T-cell (primary cell): ENCODE data around the gene ACCSL. TPM values are rescaled to one million over a fixed set of nuclear protein-coding genes. Genes with fewer than 3 reads are reported as not detected.

Source experiments
- ATAC-seq, 4 experiments: fragments of 200-7000 bp in 3 of 4; fragments of 150-1000 bp in 1 of 4; cut with Tn5 transposase; replicated peaks in 1 of 4; 1 replicate in 3 of 4; 2 replicates in 1 of 4; pipeline ENCODE4 v1.10.0; 2021; ENCODE audit warnings: moderate library complexity in 3 of 4, mild to moderate bottlenecking in 2 of 4, moderate number of reproducible peaks in 1 of 4
- CTCF ChIA-PET, 2 donors: fragments of 300-600 bp; sonication (Branson Sonifier 250); formaldehyde crosslinking; loops; one replicate each; lab custom pipeline; 2022; ENCODE audit warnings: antibody characterized with exemption in 2 of 2; lab: Charles Lee
- POLR2A ChIA-PET, 2 donors: fragments of 300-600 bp; sonication (Branson Sonifier 250); formaldehyde crosslinking; loops; one replicate each; lab custom pipeline; 2022; ENCODE audit warnings: antibody characterized with exemption in 2 of 2; lab: Charles Lee
- DNase-seq, 35 experiments: peaks; one replicate each; pipeline versions ENCODE4 v3.0.0 to v3.0.0-alpha.2; 2013 to 2023
- H3K27ac ChIP-seq: one replicate; pipeline ENCODE4 v1.5.1; 2013; ENCODE audit warnings: low read length
- H3K27me3 ChIP-seq, 2 experiments: replicated peaks in 1 of 2; 1 replicate in 1 of 2; 2 replicates in 1 of 2; pipeline versions ENCODE4 v1.6.1 to v1.7.0; 2013; ENCODE audit warnings: low read length in 1 of 2, mixed read lengths in 1 of 2; ENCODE audit not compliant: control insufficient read depth in 2 of 2, insufficient read depth in 2 of 2; ENCODE audit errors: extremely low read depth in 1 of 2
- H3K36me3 ChIP-seq, 2 donors: 1 replicate in 1 of 2; 2 replicates in 1 of 2; pipeline versions ENCODE4 v1.6.1 to v1.7.0; 2013; ENCODE audit warnings: low read length in 1 of 2; ENCODE audit not compliant: control insufficient read depth in 2 of 2, insufficient read depth in 1 of 2; ENCODE audit errors: extremely low read depth in 1 of 2
- H3K4me1 ChIP-seq, 2 experiments: 1 replicate in 1 of 2; 2 replicates in 1 of 2; pipeline versions ENCODE4 v1.6.1 to v1.7.0; 2013; ENCODE audit warnings: low read length in 2 of 2, mixed read lengths in 1 of 2; ENCODE audit not compliant: insufficient read depth in 2 of 2, control insufficient read depth in 1 of 2; ENCODE audit errors: extremely low read depth in 1 of 2
- H3K4me3 ChIP-seq, 2 donors: 1 replicate in 1 of 2; 2 replicates in 1 of 2; pipeline versions ENCODE4 v1.5.1 to v1.7.0; 2013; ENCODE audit warnings: mild to moderate bottlenecking in 2 of 2, low read length in 1 of 2, moderate library complexity in 1 of 2; ENCODE audit not compliant: control insufficient read depth in 1 of 2; ENCODE audit errors: extremely low read depth in 1 of 2
- H3K9me3 ChIP-seq: 2 replicates; pipeline ENCODE4 v1.7.0; 2013
- H3K27ac Mint-ChIP-seq, 2 donors: one replicate each; pipeline ENCODE4 v1.8.0; 2020 to 2021; ENCODE audit warnings: mild to moderate bottlenecking in 2 of 2, mixed read lengths in 2 of 2
- H3K27me3 Mint-ChIP-seq, 2 donors: one replicate each; pipeline ENCODE4 v1.8.0; 2021 to 2022; ENCODE audit warnings: mixed read lengths in 2 of 2
- H3K36me3 Mint-ChIP-seq: one replicate; pipeline ENCODE4 v1.8.0; 2021; ENCODE audit warnings: mixed read lengths
- H3K4me1 Mint-ChIP-seq, 3 donors: one replicate each; pipeline ENCODE4 v1.8.0; 2020 to 2022; ENCODE audit warnings: mixed read lengths in 3 of 3, mild to moderate bottlenecking in 1 of 3
- H3K4me3 Mint-ChIP-seq, 3 donors: one replicate each; pipeline ENCODE4 v1.8.0; 2020 to 2022; ENCODE audit warnings: mild to moderate bottlenecking in 3 of 3, mixed read lengths in 3 of 3, moderate library complexity in 3 of 3
- H3K9me3 Mint-ChIP-seq, 3 donors: one replicate each; pipeline ENCODE4 v1.8.0; 2020 to 2022; ENCODE audit warnings: mixed read lengths in 3 of 3
- WGBS: methylation state at CpG from one replicate; pipeline ENCODE4 v1.1.5; 2013; ENCODE audit warnings: missing lambda C conversion rate; ENCODE audit not compliant: insufficient coverage; 5-methylcytosine and 5-hydroxymethylcytosine counted together
- total RNA-seq, 35 experiments: library from RNA in 6 of 35; stranded (reverse) in 6 of 35; fragments of 120-200 nt in 1 of 35; gene quantifications; one replicate each; pipeline versions ENCODE4 v1.2.1 to v1.2.4 and lab custom pipeline; 2013 to 2026

The ACCSL gene
- total RNA-seq, 5 donors from 2014 or later (not counting 1 experiment from before 2014, with no cell fraction given), result not detected

DNA sequence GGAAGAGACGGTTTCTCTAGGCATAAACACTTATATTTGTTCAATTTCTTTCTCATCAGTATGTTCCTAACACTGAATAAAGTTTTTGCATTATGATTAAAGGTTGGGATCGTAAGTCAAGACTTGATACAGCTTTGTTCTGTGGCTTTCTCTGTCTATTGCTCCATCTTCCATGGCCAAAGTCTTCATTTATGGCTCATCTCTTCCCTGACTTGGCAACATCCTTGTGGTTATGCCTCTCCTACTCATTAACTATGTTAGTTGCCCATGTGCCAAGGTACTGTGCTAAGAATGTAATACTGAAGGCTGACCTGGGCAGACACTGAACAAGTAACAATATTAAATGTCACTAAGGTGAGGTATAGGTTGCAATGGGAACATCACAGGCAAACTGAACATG, 1.6 kb upstream of the ACCSL start:
- Histone ChIP-seq H3K9me3 (no peaks in the 10 kb centered on the region), H3K27me3 (peaks cover 0 to 4% of the 10 kb centered on the region in 2 experiments), H3K27ac (no peak overlapping the region), H3K36me3 (no peaks in the 10 kb centered on the region), H3K4me1 (no peaks in the 10 kb centered on the region), H3K4me3 (no peak overlapping the region)
- H3K27me3 Mint-ChIP-seq, result peaks cover 4 to 11% of the 10 kb centered on the region in 2 donors
- ChIA-PET CTCF (no interaction called here), POLR2A (no interaction called here)
- H3K27ac Mint-ChIP-seq, result no peak overlapping the region
- no peak for ATAC-seq
- no CpG with 5 or more reads among the region's 2 CpGs for WGBS
- H3K36me3 Mint-ChIP-seq, result no peaks in the 10 kb centered on the region
- peaks cover 0 to 5% (median 4%) of the 10 kb centered on the region in 3 donors for H3K9me3 Mint-ChIP-seq
- no peak for DNase-seq
- no peak overlapping the region for H3K4me3 Mint-ChIP-seq
- no peaks in the 10 kb centered on the region for H3K4me1 Mint-ChIP-seq

DNA sequence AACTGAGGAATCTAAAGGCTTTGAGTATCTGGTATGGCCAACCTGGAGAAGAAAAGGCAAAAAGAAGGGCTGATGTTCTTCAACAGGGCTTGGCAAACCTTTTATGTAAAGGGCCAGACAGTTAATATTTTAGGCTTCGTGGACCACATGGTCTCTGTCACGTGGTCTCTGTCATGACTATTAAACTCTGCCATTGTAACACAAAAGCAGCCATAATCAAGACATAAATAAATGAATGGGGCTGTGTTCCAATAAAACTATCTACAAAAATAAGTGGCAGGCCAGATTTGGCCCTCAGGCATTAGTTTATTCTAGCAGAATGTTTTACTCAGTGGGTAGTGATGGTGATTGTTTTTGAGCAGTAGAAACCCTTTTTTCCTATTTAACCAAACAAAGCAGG, 483 bp upstream of the ACCSL start:
- no peak overlapping the region for H3K4me3 ChIP-seq
- H3K4me1 ChIP-seq, result no peaks in the 10 kb centered on the region
- H3K36me3 ChIP-seq, result no peaks in the 10 kb centered on the region
- ChIA-PET CTCF (no interaction called here), POLR2A (no interaction called here)
- no peak overlapping the region for H3K27ac ChIP-seq
- H3K27me3 ChIP-seq, result peaks cover 0 to 4% of the 10 kb centered on the region in 2 experiments
- no peak for ATAC-seq
- H3K9me3 ChIP-seq, result no peaks in the 10 kb centered on the region
- no peaks in the 10 kb centered on the region for H3K36me3 Mint-ChIP-seq
- no peak overlapping the region for H3K27ac Mint-ChIP-seq
- no peak overlapping the region for H3K4me3 Mint-ChIP-seq
- WGBS, result no CpG with 5 or more reads among the region's 2 CpGs
- H3K27me3 Mint-ChIP-seq, result peaks cover 4 to 11% of the 10 kb centered on the region in 2 donors
- DNase-seq, result no peak
- H3K9me3 Mint-ChIP-seq, result no peaks in the 10 kb centered on the region
- no peaks in the 10 kb centered on the region for H3K4me1 Mint-ChIP-seq

DNA sequence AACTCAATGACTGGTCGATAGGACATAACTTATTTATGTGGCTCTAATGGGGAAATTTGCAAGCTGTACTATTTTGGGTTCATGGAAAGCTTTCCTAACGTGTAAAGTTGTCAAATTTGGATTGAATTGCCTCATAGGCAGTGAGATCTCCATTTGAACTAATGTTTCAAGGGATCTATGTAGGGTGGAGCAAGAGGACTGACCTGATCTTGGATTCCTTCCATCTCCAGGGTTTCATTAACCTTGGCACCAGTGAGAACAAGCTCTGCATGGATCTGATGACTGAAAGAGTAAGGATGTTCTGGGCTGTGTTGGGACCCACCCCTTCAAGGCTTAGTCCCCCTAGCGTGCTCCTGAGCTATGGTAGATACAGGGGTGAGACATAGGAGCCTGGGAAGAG, 2.1 kb downstream of the ACCSL start:
- Mint-ChIP-seq H3K4me1 (no peaks in the 10 kb centered on the region), H3K36me3 (no peaks in the 10 kb centered on the region), H3K27ac (no peak overlapping the region), H3K27me3 (peaks cover 7 to 11% of the 10 kb centered on the region in 2 donors), H3K9me3 (no peaks in the 10 kb centered on the region), H3K4me3 (no peak overlapping the region)
- Histone ChIP-seq H3K27ac (no peak overlapping the region), H3K9me3 (no peaks in the 10 kb centered on the region), H3K4me1 (no peaks in the 10 kb centered on the region), H3K36me3 (no peaks in the 10 kb centered on the region), H3K27me3 (peaks cover 0 to 4% of the 10 kb centered on the region in 2 experiments), H3K4me3 (no peak overlapping the region)
- POLR2A ChIA-PET, result no interaction called here
- ATAC-seq (no peak), DNase-seq (no peak)
- WGBS, result no CpG with 5 or more reads among the region's 3 CpGs
- CTCF ChIA-PET, result interaction anchor here in 1 of 2 donors (0.7 kb wide), 1 partner anchor 183 kb away, joined by 8 read pairs; no protein-coding TSS in a partner anchor

DNA sequence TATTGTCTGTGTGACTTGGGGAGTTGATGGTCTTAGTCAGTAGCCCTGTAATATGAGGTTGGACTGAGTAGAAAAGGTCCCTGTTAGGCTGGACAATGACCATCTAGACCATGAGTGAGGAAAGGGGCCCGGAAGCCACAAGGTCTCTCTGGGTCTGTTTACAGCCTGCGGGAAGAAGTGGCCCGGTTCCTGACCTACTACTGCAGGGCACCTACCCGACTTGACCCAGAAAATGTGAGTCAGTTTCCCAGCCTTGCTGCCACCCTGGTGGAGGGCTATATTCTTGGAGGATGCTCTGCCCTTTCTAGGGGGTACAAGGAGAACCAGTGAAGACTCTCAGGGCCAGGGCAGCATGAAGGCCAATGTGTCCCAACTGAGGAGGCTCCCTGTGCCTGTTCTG, 3.4 kb downstream of the ACCSL start:
- Histone ChIP-seq H3K36me3 (no peaks in the 10 kb centered on the region), H3K27me3 (peaks cover 0 to 4% of the 10 kb centered on the region in 2 experiments), H3K27ac (no peak overlapping the region), H3K9me3 (no peaks in the 10 kb centered on the region), H3K4me1 (no peaks in the 10 kb centered on the region), H3K4me3 (no peak overlapping the region)
- H3K27me3 Mint-ChIP-seq, result peaks cover 7 to 11% of the 10 kb centered on the region in 2 donors
- ATAC-seq, result no peak
- ChIA-PET CTCF (no interaction called here), POLR2A (no interaction called here)
- H3K9me3 Mint-ChIP-seq, result no peaks in the 10 kb centered on the region
- no peaks in the 10 kb centered on the region for H3K36me3 Mint-ChIP-seq
- no peak for DNase-seq
- no peaks in the 10 kb centered on the region for H3K4me1 Mint-ChIP-seq
- H3K27ac Mint-ChIP-seq, result no peak overlapping the region
- H3K4me3 Mint-ChIP-seq, result no peak overlapping the region
- 100% methylated on average over 1 of the region's 4 CpGs for WGBS

DNA sequence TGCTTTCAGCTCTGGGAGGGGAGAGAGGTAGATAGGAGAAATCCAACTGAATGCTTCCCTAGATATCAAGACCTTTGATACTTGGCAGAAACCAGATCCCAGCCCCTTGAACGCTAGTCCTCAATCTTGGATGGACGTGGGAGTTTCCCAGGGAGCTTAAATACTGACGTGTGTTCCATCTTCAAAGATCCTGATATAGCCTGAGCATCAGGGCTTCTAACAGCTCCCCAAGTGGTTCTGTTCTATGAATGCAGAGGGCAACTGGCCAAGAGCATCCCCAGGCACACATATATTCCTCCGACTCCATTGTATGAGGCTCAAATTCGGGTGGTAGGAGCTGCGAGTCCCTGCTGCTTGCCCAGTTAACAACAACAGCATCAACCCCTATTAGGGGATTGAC, 9.6 kb downstream of the ACCSL start:
- ATAC-seq, result no peak
- ChIA-PET CTCF (no interaction called here), POLR2A (no interaction called here)
- Mint-ChIP-seq H3K4me1 (no peaks in the 10 kb centered on the region), H3K36me3 (no peaks in the 10 kb centered on the region), H3K27me3 (peaks cover 0 to 3% of the 10 kb centered on the region in 2 donors), H3K4me3 (no peak overlapping the region), H3K9me3 (no peaks in the 10 kb centered on the region), H3K27ac (no peak overlapping the region)
- Histone ChIP-seq H3K4me3 (no peak overlapping the region), H3K4me1 (no peaks in the 10 kb centered on the region), H3K27ac (no peak overlapping the region), H3K36me3 (no peaks in the 10 kb centered on the region), H3K27me3 (no peaks in the 10 kb centered on the region), H3K9me3 (no peaks in the 10 kb centered on the region)
- DNase-seq, result no peak
- WGBS, result 85% methylated on average over 3 of the region's 6 CpGs

DNA sequence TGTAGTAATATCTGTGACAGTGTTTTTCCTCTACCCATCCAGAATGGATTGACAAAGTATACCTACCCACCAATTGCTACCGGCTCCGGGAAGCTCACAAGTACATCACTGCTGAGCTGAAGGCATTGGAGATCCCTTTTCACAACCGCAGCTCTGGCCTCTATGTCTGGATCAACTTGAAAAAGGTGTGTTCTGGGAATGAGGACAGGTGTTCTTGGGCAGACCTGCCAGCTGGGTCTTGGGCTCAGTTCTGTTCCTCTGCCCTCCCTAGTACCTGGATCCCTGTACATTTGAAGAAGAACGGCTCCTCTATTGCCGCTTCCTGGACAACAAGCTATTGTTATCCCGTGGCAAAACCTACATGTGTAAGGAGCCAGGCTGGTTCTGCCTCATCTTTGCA, 10.5 kb downstream of the ACCSL start:
- DNase-seq (no peak), ATAC-seq (no peak)
- H3K4me3 Mint-ChIP-seq, result no peak overlapping the region
- H3K36me3 Mint-ChIP-seq, result no peaks in the 10 kb centered on the region
- H3K4me1 Mint-ChIP-seq, result no peaks in the 10 kb centered on the region
- no peaks in the 10 kb centered on the region for H3K4me1 ChIP-seq
- peaks cover 0 to 3% of the 10 kb centered on the region in 2 donors for H3K27me3 Mint-ChIP-seq
- H3K9me3 ChIP-seq, result no peaks in the 10 kb centered on the region
- no peaks in the 10 kb centered on the region for H3K9me3 Mint-ChIP-seq
- no peak overlapping the region for H3K27ac Mint-ChIP-seq
- POLR2A ChIA-PET, result no interaction called here
- H3K27me3 ChIP-seq, result no peaks in the 10 kb centered on the region
- CTCF ChIA-PET, result no interaction called here
- 86% methylated on average over 3 of the region's 6 CpGs for WGBS
- H3K4me3 ChIP-seq, result no peak overlapping the region
- no peak overlapping the region for H3K27ac ChIP-seq
- no peaks in the 10 kb centered on the region for H3K36me3 ChIP-seq
